T-helper 1 cell treated with Interleukin-12 subunit alpha and Interleukin-12 subunit beta and Interleukin-4 antibody, amounts not matched to agents 30 μg/mL and 1 μg/mL, for 36 hours (primary cell): ENCODE measurements around the gene CTNNA3.

Experiments
- H3K27ac Mint-ChIP-seq: one replicate; pipeline ENCODE4 v1.8.0; 2021; ENCODE audit warnings: mild to moderate bottlenecking, mixed read lengths
- H3K27me3 Mint-ChIP-seq: one replicate; pipeline ENCODE4 v1.8.0; 2021; ENCODE audit warnings: low read depth, mixed read lengths
- H3K36me3 Mint-ChIP-seq: one replicate; pipeline ENCODE4 v1.8.0; 2021; ENCODE audit warnings: low read depth, mixed read lengths
- H3K4me1 Mint-ChIP-seq: one replicate; pipeline ENCODE4 v1.8.0; 2021; ENCODE audit warnings: low read depth, mixed read lengths
- H3K4me3 Mint-ChIP-seq: one replicate; pipeline ENCODE4 v1.8.0; 2021; ENCODE audit warnings: mild to moderate bottlenecking, moderate library complexity, mixed read lengths
- H3K9me3 Mint-ChIP-seq: one replicate; pipeline ENCODE4 v1.8.0; 2021; ENCODE audit warnings: mixed read lengths

The CTNNA3 gene

DNA sequence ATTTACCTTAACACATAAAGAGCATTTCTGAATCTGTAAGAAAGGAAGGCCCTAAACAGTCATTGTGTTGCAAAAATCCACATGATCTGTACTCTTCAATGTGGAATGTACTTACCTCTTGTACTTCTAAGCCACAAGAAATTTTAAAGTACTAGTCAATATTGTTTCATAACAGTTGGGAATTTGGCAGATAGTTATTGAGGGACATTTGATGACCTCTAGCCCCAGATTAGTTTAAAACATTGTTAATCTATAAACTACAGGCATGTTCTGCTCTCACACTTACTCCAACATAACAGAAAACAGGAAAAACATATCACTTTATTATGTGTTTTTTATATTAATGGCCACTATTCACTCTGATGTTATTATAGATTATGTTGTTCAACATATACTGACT is 1755.9 kb downstream of the CTNNA3 start:
- Mint-ChIP-seq H3K4me1 (no peaks in the 10 kb centered on the region), H3K36me3 (no peaks in the 10 kb centered on the region), H3K9me3 (no peaks in the 10 kb centered on the region), H3K4me3 (no peak overlapping the region), H3K27ac (no peak overlapping the region), H3K27me3 (no peaks in the 10 kb centered on the region)

DNA sequence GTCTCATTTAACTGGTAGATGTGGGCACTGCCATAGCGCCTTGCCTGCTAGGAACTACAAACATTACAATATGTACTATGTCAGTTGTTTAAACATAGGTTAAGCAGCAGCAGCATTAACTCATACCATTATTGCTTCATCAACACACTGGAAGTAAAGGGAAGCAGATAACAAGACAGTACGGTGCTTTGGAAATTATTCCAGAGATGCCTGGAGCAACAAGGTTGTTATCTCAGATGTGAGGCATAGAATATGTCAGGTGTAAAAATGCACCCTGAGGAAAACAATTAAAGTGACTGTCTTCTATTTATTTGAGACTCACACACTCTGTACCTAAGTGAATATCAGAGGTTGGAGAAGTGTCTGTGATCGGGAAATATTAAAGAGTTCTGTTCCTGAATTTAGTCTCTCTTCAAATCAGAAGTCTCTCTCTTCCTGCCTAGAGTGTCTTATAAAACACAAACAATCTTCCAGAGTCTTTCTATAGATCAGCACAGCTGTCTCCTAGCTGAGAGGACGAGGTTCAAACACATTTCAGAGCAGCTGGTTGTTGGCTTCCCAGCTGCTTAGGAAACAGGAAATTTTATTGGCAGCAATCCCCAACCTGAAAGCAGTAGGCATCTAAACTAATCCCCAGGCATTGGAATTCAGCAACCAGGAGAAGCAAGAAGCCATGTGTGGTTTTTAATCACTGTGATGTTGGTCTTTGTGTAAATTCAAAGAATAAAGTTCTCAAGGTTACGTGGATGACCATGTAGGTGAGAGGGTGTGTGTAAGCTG is 1764.5 kb downstream of the CTNNA3 start:
- H3K27me3 Mint-ChIP-seq, result no peaks in the 10 kb centered on the region
- no peaks in the 10 kb centered on the region for H3K4me1 Mint-ChIP-seq
- H3K36me3 Mint-ChIP-seq, result no peaks in the 10 kb centered on the region
- H3K9me3 Mint-ChIP-seq, result no peaks in the 10 kb centered on the region
- no peak overlapping the region for H3K27ac Mint-ChIP-seq
- no peak overlapping the region for H3K4me3 Mint-ChIP-seq

GRCh38 chr10:65911151-65911835 is 1784.7 kb downstream of the CTNNA3 start:
- Mint-ChIP-seq H3K4me1 (no peaks in the 10 kb centered on the region), H3K4me3 (no peak overlapping the region), H3K9me3 (no peaks in the 10 kb centered on the region), H3K36me3 (no peaks in the 10 kb centered on the region), H3K27ac (no peak overlapping the region), H3K27me3 (no peaks in the 10 kb centered on the region)

DNA sequence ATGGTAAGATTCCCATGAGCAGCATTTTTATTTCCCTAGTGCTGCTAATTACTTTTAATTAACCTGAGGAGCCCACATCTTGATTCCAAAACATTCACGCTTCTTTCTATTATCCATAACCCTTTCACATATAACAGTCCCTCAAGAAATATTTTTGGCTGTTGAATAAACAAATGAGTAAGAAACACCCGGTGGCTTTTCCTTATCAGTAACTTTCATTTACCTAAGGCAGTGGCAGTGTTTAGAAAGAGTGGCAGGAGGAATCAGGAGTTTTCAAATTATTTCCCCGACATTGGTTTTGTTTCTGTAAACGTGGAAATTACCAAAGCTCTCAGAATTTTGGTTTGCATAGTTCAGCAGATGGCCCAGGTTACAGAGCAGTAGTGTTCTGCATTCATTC is 1785.8 kb downstream of the CTNNA3 start:
- Mint-ChIP-seq H3K9me3 (no peaks in the 10 kb centered on the region), H3K27ac (no peak overlapping the region), H3K4me3 (no peak overlapping the region), H3K4me1 (no peaks in the 10 kb centered on the region), H3K27me3 (no peaks in the 10 kb centered on the region), H3K36me3 (no peaks in the 10 kb centered on the region)

DNA sequence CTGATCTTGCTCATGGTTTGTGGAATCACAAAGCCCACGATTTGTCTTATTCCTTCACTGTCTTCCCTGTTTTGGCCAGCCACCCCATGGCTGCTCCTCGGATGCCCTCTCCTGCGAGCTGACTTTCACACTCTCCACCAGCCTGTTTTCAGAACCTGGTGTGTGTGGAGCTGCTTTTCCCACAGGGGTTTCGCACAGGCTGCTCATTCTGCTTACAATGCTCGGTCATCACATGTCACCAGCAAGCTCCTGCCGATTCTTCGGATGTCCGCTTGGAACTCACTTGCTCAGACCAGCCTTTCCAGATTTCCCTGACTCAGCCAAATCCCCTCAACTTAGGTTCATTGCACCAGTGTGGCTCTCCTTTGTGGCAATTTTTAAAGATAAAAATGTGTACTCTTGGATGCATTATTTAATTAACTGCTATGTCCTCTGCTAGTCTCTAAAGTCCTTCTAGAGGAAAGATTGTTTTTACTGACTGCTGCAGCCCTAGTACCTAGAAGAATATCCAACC is 1788.7 kb downstream of the CTNNA3 start:
- Mint-ChIP-seq H3K4me3 (no peak overlapping the region), H3K4me1 (no peaks in the 10 kb centered on the region), H3K27ac (no peak overlapping the region), H3K36me3 (no peaks in the 10 kb centered on the region), H3K9me3 (no peaks in the 10 kb centered on the region), H3K27me3 (no peaks in the 10 kb centered on the region)

DNA sequence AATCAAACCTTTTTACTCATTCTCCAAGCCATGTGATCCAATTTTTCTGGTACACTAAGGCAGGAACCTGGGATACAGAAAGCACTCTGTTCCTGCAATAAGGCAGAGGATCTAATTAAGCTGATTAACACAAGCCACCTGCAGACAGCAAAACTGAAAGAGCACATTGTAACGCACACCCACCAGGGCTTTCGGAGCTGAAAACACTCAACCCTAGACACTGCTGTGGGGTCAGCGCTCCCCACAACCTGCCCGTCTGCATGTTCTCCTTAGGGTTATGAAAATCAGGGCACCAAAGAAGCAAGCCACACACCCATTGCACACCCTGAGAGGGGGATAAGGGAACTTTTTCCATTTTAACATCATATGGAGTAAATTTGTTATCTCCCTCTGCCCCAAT is 1792.4 kb downstream of the CTNNA3 start:
- no peaks in the 10 kb centered on the region for H3K4me1 Mint-ChIP-seq
- H3K4me3 Mint-ChIP-seq, result no peak overlapping the region
- no peaks in the 10 kb centered on the region for H3K36me3 Mint-ChIP-seq
- H3K27ac Mint-ChIP-seq, result no peak overlapping the region
- no peaks in the 10 kb centered on the region for H3K27me3 Mint-ChIP-seq
- no peaks in the 10 kb centered on the region for H3K9me3 Mint-ChIP-seq

- no peaks in the 10 kb centered on the region for H3K9me3 Mint-ChIP-seq
- no peaks in the 10 kb centered on the region for H3K4me1 Mint-ChIP-seq
- no peaks in the 10 kb centered on the region for H3K36me3 Mint-ChIP-seq
- H3K27me3 Mint-ChIP-seq, result no peaks in the 10 kb centered on the region
- H3K27ac Mint-ChIP-seq, result no peak overlapping the region
- H3K4me3 Mint-ChIP-seq, result no peak overlapping the region
Measured at GRCh38 chr10:65900271-65900670, 1795.7 kb downstream of the CTNNA3 start.

DNA sequence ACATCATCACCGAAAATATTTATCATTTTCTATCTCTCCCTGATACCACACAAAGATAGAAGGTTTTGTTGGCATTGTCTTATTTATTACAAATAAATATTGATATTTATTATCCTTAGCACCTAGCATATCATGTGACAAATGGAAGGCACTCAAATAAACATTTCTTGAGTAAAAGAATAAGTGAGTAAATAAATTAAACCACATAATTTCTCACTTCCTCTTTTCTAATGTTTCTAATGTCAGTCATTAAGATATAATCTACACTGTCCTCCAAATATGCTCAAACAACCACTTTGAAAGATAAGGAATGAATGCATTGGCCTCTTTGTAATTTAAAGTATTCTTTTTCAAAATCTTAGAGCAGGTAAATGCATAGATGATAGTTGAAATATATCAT is 1797.9 kb downstream of the CTNNA3 start:
- Mint-ChIP-seq H3K27ac (no peak overlapping the region), H3K4me1 (no peaks in the 10 kb centered on the region), H3K9me3 (no peaks in the 10 kb centered on the region), H3K36me3 (no peaks in the 10 kb centered on the region), H3K27me3 (no peaks in the 10 kb centered on the region), H3K4me3 (no peak overlapping the region)

DNA sequence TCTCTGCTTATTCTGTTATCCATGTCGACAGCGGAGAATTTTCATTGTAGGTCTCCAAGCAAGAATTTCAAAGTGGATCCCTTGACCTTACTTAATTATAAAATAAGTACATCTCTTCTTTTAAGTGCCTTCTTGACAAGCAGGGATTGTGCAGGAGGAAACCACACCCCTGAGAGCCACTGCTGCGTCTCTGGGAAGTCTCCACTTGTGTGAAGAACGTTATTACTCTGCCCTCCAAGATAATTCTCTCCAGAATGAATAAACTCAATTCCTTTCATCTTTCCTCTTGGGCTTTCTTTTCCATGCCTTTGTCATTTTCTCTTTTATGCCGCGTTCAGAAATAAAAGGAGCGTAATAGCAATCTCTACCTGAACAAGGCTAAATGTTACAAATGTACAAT is 1801.0 kb downstream of the CTNNA3 start:
- no peak overlapping the region for H3K27ac Mint-ChIP-seq
- H3K4me1 Mint-ChIP-seq, result no peaks in the 10 kb centered on the region
- no peaks in the 10 kb centered on the region for H3K9me3 Mint-ChIP-seq
- no peak overlapping the region for H3K4me3 Mint-ChIP-seq
- H3K36me3 Mint-ChIP-seq, result no peaks in the 10 kb centered on the region
- no peaks in the 10 kb centered on the region for H3K27me3 Mint-ChIP-seq

GRCh38 chr10:65894379-65894778 is 1801.6 kb downstream of the CTNNA3 start:
- H3K9me3 Mint-ChIP-seq, result no peaks in the 10 kb centered on the region
- no peaks in the 10 kb centered on the region for H3K27me3 Mint-ChIP-seq
- H3K4me3 Mint-ChIP-seq, result no peak overlapping the region
- no peaks in the 10 kb centered on the region for H3K36me3 Mint-ChIP-seq
- no peaks in the 10 kb centered on the region for H3K4me1 Mint-ChIP-seq
- H3K27ac Mint-ChIP-seq, result no peak overlapping the region

DNA sequence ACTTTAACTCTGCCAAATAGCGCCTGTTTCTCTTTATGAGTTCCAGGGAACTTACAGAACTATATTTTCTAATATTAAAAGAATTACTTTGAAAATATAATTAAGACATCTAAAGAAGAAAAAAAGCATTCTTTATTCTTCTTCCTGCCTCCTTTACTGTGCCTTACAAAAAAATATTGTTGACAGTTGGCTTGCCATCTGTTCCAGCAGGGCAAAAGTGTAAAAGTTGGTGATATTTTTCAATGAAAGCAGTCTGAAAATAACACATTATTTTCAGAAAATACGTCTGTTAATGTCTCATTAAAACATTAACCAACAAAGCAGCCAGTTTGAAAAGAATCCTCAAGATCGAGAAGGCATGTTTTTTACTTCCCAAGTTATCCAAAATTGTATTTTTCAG is 1802.3 kb downstream of the CTNNA3 start:
- no peaks in the 10 kb centered on the region for H3K36me3 Mint-ChIP-seq
- H3K27ac Mint-ChIP-seq, result no peak overlapping the region
- H3K27me3 Mint-ChIP-seq, result no peaks in the 10 kb centered on the region
- H3K4me1 Mint-ChIP-seq, result no peaks in the 10 kb centered on the region
- H3K9me3 Mint-ChIP-seq, result no peaks in the 10 kb centered on the region
- H3K4me3 Mint-ChIP-seq, result no peak overlapping the region

GRCh38 chr10:65892284-65892683 is 1803.7 kb downstream of the CTNNA3 start:
- H3K4me3 Mint-ChIP-seq, result no peak overlapping the region
- H3K36me3 Mint-ChIP-seq, result no peaks in the 10 kb centered on the region
- no peaks in the 10 kb centered on the region for H3K9me3 Mint-ChIP-seq
- H3K4me1 Mint-ChIP-seq, result no peaks in the 10 kb centered on the region
- no peak overlapping the region for H3K27ac Mint-ChIP-seq
- no peaks in the 10 kb centered on the region for H3K27me3 Mint-ChIP-seq

- Mint-ChIP-seq H3K36me3 (no peaks in the 10 kb centered on the region), H3K4me3 (no peak overlapping the region), H3K9me3 (no peaks in the 10 kb centered on the region), H3K27me3 (no peaks in the 10 kb centered on the region), H3K27ac (no peak overlapping the region), H3K4me1 (peaks cover 2% of the 10 kb centered on the region)
Measured at GRCh38 chr10:65891073-65891981, 1804.7 kb downstream of the CTNNA3 start.

DNA sequence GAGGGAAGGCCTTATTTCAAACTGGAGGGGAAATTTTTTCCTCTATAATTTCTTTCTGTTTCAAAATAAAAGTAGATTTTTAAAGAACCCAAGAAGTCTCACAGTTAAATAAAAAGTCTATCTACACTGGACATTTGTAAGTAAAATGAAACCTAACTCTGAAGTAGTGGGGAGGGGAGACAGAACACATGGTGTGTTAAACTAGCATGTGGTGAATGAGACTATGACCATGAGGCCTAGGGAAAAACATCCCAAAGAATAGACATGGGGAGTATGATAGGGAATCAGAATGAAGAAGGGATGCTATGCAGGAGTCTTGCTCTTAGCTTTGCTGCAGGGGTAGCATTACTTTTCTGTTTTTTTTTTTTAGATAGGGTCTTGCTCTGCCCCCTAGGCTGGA is 1831.5 kb downstream of the CTNNA3 start:
- no peaks in the 10 kb centered on the region for H3K27me3 Mint-ChIP-seq
- no peaks in the 10 kb centered on the region for H3K9me3 Mint-ChIP-seq
- H3K27ac Mint-ChIP-seq, result no peak overlapping the region
- no peaks in the 10 kb centered on the region for H3K36me3 Mint-ChIP-seq
- no peaks in the 10 kb centered on the region for H3K4me1 Mint-ChIP-seq
- no peak overlapping the region for H3K4me3 Mint-ChIP-seq
